ENCODE data around the gene NCKAP5.
"Not testable (repeated sequence)": the region's sequence is repeated elsewhere in the genome, so short reads cannot be mapped to it uniquely, and the experiment has no call there.

NCKAP5 gene

DNA sequence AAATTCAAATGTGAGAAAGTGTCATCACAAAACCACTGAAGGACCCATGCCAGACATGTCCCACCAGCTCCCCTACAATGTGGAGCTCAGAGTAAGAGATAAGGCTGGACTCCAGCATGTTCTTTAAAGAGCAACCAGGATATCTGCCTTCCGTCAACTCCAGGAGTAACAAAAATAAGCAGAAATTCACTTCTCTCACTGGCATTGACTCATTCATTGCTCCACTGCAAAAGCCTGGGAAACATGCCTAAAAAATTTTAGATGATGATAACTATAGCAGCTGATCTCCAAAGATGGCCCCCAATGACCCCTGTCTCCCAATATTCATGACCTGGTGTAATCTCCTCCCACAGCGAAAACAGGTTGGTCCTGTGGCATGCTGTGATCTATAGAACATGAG is 314.5 kb downstream of the NCKAP5 start:
- no peak for DNase-seq

GRCh38 chr2:133252780-133253355 is 315.4 kb downstream of the NCKAP5 start:
- no peak for DNase-seq

GRCh38 chr2:133249362-133249761 is 318.9 kb downstream of the NCKAP5 start:
- no peak for DNase-seq

DNA sequence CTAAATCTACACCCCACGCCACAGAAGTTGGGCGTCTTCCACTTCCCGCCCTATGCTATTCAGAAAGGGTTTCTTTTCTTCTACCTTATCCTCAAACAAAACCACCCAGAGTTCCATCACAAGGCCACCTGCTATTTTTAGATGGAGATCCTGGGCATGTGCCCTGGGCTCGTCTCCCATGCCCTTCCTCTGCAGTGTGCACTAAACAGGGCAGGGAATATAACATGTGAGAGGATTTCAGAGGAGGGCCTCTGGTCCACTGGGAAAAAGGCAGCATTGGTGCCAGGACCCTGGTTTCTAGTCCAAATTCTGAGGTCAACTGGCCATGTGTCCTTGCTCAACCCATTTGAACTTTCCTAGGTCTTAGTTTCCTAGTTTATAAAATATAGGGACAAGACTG is 320.0 kb downstream of the NCKAP5 start:
- no peak for DNase-seq

- DNase-seq = no peak
These were observed 320.6 kb downstream of the NCKAP5 start for GRCh38 chr2:133247631-133248030.

- DNase-seq = no peak
These were observed 327.1 kb downstream of the NCKAP5 start for GRCh38 chr2:133241224-133241571.

DNA sequence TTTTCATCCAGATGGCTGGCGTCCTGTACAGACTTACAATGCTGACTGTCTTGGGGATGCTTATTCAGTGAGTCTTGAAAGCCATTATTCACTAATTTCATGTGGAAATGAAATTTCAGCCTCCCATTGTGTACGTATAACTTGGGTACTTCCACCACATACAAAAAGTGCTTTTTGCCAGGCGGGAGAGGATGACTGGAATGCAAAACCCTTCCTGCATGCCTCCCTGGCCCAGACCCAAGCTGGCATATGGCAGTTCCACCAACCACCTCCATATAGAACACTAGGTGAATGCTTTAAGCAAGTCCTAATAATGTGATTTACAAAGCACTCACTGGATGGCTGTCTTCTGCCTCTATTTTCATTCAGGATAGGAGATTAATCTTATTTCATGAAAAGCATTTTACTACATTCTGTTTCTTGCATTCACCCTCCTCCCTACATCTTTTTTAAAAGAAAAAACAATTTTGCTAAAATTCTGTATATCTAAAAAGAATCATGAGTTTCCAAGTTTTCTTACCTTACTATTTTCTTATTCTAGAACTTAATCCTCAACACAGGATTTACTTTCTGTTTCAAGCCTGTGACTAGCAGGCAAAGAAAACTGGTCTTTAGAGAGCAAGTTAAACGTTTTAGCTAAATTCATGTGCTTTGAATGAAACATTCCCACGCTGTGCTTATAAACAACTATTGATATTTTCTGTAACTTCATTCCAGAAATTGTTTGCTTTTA is 327.6 kb downstream of the NCKAP5 start:
- DNase-seq = no peak

- DNase-seq = no peak
These were observed 332.3 kb downstream of the NCKAP5 start for GRCh38 chr2:133235968-133236367.

DNA sequence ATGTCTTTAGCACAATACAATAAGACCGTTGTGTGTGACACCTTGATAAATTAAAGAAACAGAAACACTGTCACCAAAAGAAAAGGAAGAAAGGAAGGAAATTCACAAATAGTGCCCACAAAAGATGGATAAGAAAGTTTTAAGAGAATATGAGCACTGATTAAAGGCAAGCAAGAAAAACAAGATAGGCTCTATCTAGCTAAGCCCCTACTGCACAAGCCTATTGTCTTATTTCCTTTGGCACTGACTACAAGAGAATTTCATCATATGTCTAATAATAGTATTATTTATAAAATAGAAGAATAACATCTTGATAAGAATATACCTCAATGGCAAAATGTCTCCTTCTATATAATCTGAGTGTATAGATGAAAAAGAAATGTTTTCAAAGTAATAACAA is 335.7 kb downstream of the NCKAP5 start:
- DNase-seq = no peak

DNA sequence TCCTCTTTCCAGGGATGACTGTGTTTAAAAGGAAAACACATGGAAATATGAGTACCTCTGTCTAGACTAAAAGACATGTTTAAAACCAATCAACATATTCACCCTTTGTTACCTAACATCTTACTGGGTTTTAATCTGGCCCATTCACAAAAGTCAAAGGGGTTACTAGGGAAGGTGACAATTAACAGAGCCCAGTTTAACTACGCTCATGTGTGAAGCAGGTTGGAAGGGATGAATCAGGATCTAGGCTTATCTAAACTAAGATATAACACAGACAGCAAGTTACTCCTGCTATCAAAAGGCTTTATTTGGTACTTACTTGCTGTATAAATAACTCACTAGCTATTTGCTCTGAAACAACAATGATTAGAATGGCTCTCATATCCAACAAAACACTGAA is 337.0 kb downstream of the NCKAP5 start:
- DNase-seq = no peak

- DNase-seq = no peak
These were observed 338.3 kb downstream of the NCKAP5 start for GRCh38 chr2:133229974-133230373.

- no peak for DNase-seq
These were observed 345.0 kb downstream of the NCKAP5 start for GRCh38 chr2:133223226-133223625.

- DNase-seq = no peak
These were observed 346.9 kb downstream of the NCKAP5 start for GRCh38 chr2:133221398-133221797.

DNA sequence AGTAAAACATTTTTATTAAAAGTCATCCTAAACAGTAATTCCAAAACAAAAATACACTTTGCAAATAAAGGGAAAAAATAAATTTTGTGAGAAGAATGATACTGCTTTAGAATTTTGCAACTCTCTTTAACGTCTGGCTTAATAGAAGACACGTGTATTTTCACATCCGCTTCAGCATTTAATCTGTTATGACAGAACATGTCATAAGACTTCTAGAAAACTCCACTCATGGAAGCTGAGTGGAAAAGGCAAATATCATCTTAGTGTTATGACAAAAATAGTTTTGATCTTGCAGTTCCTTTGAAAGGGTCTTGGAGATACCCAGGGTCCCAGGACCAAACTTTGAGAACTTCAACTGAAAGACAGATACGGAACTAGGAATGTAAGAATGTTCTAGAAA is 350.1 kb downstream of the NCKAP5 start:
- DNase-seq = no peak

DNA sequence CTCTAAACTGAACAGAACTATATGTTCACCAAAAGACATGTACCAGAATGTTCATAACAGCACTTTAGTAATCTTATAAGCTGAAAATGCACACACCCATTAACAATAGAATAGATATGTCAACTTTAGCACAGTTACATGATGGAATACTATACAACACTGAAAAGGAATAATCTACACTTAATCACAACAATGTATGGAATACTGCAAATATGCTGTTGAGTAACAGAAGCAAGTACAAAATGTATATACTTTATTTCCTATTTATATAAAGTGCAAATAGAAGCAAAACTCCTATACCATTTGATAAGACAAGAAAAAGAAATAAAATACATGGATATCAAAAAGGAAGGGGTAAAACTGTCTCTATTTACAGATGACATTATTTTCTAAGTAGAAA is 352.8 kb downstream of the NCKAP5 start:
- no peak for DNase-seq

DNA sequence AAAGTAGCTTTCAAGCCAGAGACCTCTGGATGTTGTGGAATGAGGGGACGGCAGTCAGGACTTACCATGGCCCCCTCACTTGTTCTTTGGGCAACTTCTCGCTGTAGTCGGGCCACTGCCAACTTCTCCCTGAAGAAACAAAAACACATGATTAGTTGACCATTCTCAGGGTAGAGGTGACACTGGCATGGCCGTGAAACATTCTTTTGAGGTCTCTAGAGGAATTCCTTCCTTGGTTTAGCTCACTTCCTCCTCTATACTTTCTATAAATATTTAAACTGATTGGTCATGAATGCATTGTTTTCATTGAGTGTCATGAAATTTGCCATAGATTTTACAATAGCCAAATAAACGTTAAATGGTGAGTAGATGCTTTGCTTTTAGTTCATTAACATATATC is 354.6 kb downstream of the NCKAP5 start:
- DNase-seq = no peak

- no peak for DNase-seq
These were observed 358.9 kb downstream of the NCKAP5 start for GRCh38 chr2:133209325-133209724.

GRCh38 chr2:133206666-133207065 is 361.6 kb downstream of the NCKAP5 start:
- DNase-seq = not testable (repeated sequence)

DNA sequence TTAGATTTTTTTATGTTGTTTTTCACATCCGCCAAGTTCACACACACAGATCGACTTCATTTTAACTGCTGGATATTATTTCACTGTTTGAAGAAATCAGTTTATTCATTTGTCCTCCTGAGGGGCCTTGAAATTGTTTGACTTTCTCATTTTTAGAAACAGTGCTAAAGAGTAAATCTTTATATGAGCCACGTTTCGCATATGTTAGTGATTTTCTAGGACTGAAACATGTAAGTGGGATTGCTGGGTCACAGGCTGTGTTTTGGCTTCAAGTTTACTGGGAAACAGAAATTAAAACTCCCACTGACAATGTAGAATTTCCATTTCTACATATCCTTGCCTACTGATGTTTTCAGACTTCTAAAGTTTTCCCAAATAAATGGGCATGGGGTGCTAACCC is 363.8 kb downstream of the NCKAP5 start:
- no peak for DNase-seq

DNA sequence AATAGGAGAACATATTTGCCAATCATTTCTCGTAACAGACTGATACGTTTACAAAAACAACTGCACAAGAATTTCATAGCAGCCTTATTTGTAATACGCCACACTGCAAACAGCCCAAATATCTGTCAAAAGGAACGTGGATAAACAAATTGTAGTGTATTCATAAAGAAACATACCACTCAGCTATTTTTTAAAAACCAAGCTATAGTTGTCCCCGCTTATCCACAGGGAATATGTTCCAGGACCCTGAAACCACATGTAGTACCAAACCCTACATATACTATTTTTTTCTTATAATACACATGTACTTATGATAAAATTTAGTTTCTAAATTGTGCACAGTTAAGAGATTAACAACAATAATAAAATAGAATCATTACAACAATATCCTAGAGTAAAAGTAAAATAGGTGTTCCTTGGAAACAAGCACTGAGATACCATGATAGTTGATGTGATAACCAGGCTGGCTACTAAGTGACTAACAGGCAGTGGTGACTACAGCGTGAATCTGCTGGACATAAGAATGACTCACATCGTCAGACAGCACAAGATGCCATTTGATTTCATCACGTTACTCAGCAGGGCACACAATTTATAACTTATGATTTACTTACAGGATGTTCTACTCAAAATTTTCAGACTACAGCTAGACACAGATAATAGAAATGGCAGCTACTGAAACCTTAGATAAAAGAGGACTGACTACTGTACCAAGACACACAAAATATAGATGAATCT is 367.4 kb downstream of the NCKAP5 start:
- no peak for DNase-seq

DNA sequence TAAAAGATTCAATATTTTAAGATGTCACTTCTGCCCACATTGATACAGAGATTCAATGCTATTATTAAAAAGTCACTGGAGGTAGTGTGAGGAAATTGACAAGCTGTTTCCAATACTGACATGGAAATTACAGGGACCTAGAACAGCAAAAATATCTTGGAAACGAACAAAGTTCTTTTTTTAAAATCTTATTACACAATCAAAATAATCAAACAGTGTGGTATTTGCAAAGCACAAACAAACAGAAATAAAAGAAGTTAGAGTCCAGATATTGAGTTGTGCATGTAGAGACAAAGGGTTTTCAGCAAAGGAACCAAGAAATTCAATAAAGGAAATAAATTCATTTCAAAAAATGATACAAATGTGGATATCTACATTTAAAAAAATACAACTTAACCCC is 369.6 kb downstream of the NCKAP5 start:
- DNase-seq = no peak

GRCh38 chr2:133197156-133197555 is 371.1 kb downstream of the NCKAP5 start:
- DNase-seq = no peak

DNA sequence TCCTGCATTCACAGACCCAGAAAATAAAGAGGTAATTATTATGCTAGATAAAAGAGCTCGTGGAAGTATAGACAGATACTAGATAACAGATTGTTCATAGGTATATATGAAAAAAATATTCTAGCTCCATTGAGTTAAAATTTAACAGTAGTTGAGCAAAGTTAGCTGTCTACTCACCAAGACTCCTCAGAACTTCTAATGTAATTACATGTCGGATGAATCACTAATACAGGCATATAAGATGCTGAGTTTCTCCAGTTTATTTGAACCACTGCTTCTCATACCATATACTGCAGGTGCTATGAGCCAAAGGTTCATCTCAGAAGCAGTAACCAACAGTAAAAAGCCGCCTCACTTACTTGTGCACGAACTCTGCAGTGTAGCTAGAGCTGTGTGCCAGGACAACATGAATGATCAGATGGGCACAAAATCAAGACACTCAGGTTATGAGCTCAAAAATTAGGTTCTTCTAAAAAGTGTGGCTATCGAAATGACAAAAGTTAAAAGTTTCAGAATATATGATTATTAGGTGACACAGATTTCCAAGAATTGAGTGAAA is 373.4 kb downstream of the NCKAP5 start:
- no peak for DNase-seq

DNA sequence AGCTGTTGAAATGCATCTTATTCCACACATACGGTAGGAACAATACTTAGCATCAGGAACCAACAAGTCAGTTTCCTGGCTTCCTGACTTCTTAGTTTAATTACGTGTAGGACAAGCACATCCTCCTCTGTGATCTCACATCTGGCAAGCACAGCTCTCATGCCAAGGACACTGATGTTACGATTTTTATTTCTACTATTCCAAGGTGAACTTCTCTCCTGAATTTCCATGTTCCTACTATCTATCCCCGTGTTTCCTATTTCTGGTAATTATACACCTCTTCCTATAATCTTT is 374.0 kb downstream of the NCKAP5 start:
- no peak for DNase-seq
